Pancreas (tissue), 10 donors: ENCODE results near the gene PRAF2. TPM values are rescaled to one million over a fixed set of nuclear protein-coding genes. Genes with fewer than 3 reads are reported as not detected.

ENCODE experiments used
- ATAC-seq, 4 donors: fragments of 200-7000 bp; cut with Tn5 transposase; one replicate each; pipeline versions ENCODE4 v1.8.0 to v1.9.1; 2020; ENCODE audit warnings: mild to moderate bottlenecking in 4 of 4, moderate library complexity in 4 of 4
- DNase-seq, 6 donors: peaks; one replicate each; pipeline ENCODE4 v3.0.0-alpha.2; 2020
- FAIRE-seq: peaks from 2 replicates; lab custom pipeline; 2012; peaks lifted over from hg19 to GRCh38; lab: Jason Lieb, UNC
- H3K27ac ChIP-seq, 4 donors: fragments of 200-600 bp; sonication (generic); 1 replicate in 3 of 4; 2 replicates in 1 of 4; pipeline versions ENCODE4 v1.5.0 to v1.8.0; 2020
- H3K27me3 ChIP-seq, 4 donors: fragments of 200-600 bp; one replicate each; pipeline ENCODE4 v1.8.0; 2021
- H3K36me3 ChIP-seq, 3 donors: fragments of 200-600 bp; sonication (generic) in 1 of 3; one replicate each; pipeline versions ENCODE4 v1.5.0 to v1.8.0; 2020 to 2021
- H3K4me1 ChIP-seq, 3 donors: fragments of 200-600 bp; one replicate each; pipeline ENCODE4 v1.8.0; 2021
- H3K4me3 ChIP-seq, 4 donors: fragments of 200-600 bp; sonication (generic) in 2 of 4; one replicate each; pipeline versions ENCODE4 v1.5.0 to v1.8.0; 2020 to 2021
- H3K9me3 ChIP-seq, 4 donors: fragments of 200-600 bp; one replicate each; pipeline ENCODE4 v1.8.0; 2021
- WGBS, 2 donors: extraction: QIAGEN DNeasy Blood & Tissue Kit; methylation state at CpG; one replicate each; pipeline ENCODE4 v1.1.7; 2013; 5-methylcytosine and 5-hydroxymethylcytosine counted together
- intact Hi-C, 3 donors: fragments of 100-400 bp; cut with DNase I; formaldehyde crosslinking; loops; one replicate each; pipeline versions ENCODE4 v1.11.1 to v1.14.2; 2022
- polyA plus RNA-seq, 2 donors: library from polyadenylated mRNA; stranded (reverse); fragments of 200-250 nt; gene quantifications; one replicate each; pipeline ENCODE4 v1.2.3, GENCODE V29; 2013
- total RNA-seq, 6 donors: library from RNA; stranded (reverse); fragmentation: NEBNext Ultra II Directional in 4 of 6; extraction: Animal tissue kit (Norgen Biotek cat#: 25700) in 4 of 6; gene quantifications; one replicate each; pipeline versions ENCODE4 v1.2.1 to v1.2.4, GENCODE V29; 2021 to 2023
- TF ChIP-seq, protein P1 (sequence below), 4 donors: fragments of 200-600 bp; sonication (generic) in 3 of 4; IDR thresholded peaks; one replicate each; pipeline versions ENCODE4 v1.5.0 to v1.8.0; 2021; ENCODE audit warnings: antibody characterized with exemption in 4 of 4
- donor health status: healthy with polysubstance abuse.
- donor health status: DM: no; HTN: no; CAD: no; lungs with moderate emphysema.
- donor health status: DM: no; HTN: no; CAD: no.
- donor health status: control.
- donor health status: control.
- donor health status: Bipolar disorder and iron deficiency.
- donor health status: DM: yes; HTN: yes; CAD: no.
- donor health status: DM: no; HTN: no; CAD: no.
- donor health status: DM: no; HTN: no; CAD: no.
- donor health status: DM: yes; HTN: yes; CAD: no.

Gene PRAF2
- total and polyA plus RNA-seq, 8 donors = 1.3 to 15.8 (median 5.1) TPM

- Histone ChIP-seq H3K27ac (peak within 1 kb of the TSS; percentile 65 to 93 (median 86)), H3K27me3 (no peaks in the 10 kb centered on the region), H3K4me1 (peaks cover 0 to 4% (median 0%) of the 10 kb centered on the region in 3 donors), H3K36me3 (peaks cover 0 to 6% (median 0%) of the 10 kb centered on the region in 3 donors), H3K4me3 (peak within 1 kb of the TSS; percentile 37 to 63 (median 49)), H3K9me3 (no peaks in the 10 kb centered on the region)
- DNase-seq (peak; percentile 94 to 99 (median 98)), FAIRE-seq (peak; percentile 99), ATAC-seq (peak; percentile 86 to 92 (median 88))
- WGBS, 2 donors = 0 to 27% methylated on average over 59 to 63 of the region's 67 CpGs
- TF ChIP-seq, protein P1, sequence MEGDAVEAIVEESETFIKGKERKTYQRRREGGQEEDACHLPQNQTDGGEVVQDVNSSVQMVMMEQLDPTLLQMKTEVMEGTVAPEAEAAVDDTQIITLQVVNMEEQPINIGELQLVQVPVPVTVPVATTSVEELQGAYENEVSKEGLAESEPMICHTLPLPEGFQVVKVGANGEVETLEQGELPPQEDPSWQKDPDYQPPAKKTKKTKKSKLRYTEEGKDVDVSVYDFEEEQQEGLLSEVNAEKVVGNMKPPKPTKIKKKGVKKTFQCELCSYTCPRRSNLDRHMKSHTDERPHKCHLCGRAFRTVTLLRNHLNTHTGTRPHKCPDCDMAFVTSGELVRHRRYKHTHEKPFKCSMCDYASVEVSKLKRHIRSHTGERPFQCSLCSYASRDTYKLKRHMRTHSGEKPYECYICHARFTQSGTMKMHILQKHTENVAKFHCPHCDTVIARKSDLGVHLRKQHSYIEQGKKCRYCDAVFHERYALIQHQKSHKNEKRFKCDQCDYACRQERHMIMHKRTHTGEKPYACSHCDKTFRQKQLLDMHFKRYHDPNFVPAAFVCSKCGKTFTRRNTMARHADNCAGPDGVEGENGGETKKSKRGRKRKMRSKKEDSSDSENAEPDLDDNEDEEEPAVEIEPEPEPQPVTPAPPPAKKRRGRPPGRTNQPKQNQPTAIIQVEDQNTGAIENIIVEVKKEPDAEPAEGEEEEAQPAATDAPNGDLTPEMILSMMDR (IDR thresholded peaks at IDR 0.05) = peak; percentile 15 to 46 (median 28)
- intact Hi-C loops = no loop called here
These were observed 30.4 kb downstream of the PRAF2 start, which contains the start of gene TFE3 for GRCh38 chrX:49043220-49043986. Gene TFE3 (minus strand): TSS chrX:49043357. CDS start chrX:49043226, 131 bp downstream.

DNA sequence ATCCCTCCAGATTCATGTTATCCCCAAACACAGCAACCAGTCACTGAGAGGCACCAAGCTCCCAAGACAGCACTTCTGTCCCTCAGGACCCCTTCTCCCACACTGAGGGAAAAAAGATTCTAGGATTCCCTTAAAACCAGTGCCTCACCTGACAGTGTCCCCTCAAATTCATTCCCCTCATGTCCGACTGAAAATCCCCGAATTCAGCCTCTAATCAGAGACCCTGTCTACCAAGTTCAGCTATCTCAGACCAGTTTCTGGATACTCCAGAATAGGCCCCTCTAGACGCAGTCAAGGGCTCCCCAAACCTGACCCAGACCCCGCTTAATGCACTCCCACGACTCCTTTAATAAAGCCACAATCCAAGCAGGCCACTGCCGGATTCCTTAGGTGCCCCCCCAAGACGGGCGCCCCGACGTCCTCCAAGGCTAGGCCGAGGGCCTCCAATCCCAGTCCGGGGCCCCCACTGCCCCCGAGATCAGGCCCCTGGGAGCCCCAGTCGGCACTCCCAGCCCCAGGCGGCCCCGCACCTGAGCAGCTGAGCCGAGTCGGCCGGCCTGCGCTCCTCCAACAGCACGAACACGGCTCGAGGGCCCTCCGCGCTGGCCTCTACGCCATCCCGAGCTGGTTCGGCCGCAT, 31.1 kb downstream of the PRAF2 start:
- Histone ChIP-seq H3K27me3 (no peaks in the 10 kb centered on the region), H3K27ac (peak overlapping the region; percentile 65 to 93 (median 86)), H3K9me3 (no peaks in the 10 kb centered on the region), H3K4me3 (peak overlapping the region; percentile 37 to 63 (median 49)), H3K4me1 (peaks cover 0 to 4% (median 0%) of the 10 kb centered on the region in 3 donors), H3K36me3 (peaks cover 0 to 6% (median 0%) of the 10 kb centered on the region in 3 donors)
- TF ChIP-seq, protein P1 (IDR thresholded peaks at IDR 0.05) = no peak
- WGBS, 2 donors = 0 to 29% methylated on average over 29 of the region's 29 CpGs
- FAIRE-seq = no peak
- peak in 1 of 6 donors; percentile 75 for DNase-seq
- intact Hi-C loops = no loop called here
- ATAC-seq = peak in 2 of 4 donors; percentile 1

- no peak for FAIRE-seq
- H3K27ac ChIP-seq = peak overlapping the region; percentile 65 to 93 (median 86)
- 7 to 26% methylated on average over 10 of the region's 10 CpGs for WGBS, 2 donors
- no peaks in the 10 kb centered on the region for H3K27me3 ChIP-seq
- no peak for ATAC-seq
- intact Hi-C loops = no loop called here
- TF ChIP-seq, protein P1 (IDR thresholded peaks at IDR 0.05) = no peak
- H3K4me1 ChIP-seq = peaks cover 0 to 4% (median 0%) of the 10 kb centered on the region in 3 donors
- H3K9me3 ChIP-seq = no peaks in the 10 kb centered on the region
- peaks cover 0 to 6% (median 0%) of the 10 kb centered on the region in 3 donors for H3K36me3 ChIP-seq
- no peak for DNase-seq
- peak overlapping the region in 3 of 4 donors; percentile 37 to 63 (median 54) for H3K4me3 ChIP-seq
These were observed 31.8 kb downstream of the PRAF2 start for GRCh38 chrX:49041744-49042580.

GRCh38 chrX:49040376-49040955, 33.3 kb downstream of the PRAF2 start:
- WGBS, 2 donors = 39% methylated on average over 7 of the region's 7 CpGs
- H3K27me3 ChIP-seq = no peaks in the 10 kb centered on the region
- no peak overlapping the region for H3K4me3 ChIP-seq
- peaks cover 0 to 6% (median 0%) of the 10 kb centered on the region in 3 donors for H3K36me3 ChIP-seq
- DNase-seq (no peak), FAIRE-seq (no peak), ATAC-seq (no peak)
- H3K27ac ChIP-seq = peak overlapping the region in 2 of 4 donors; percentile 28 to 54
- peaks cover 0 to 4% (median 0%) of the 10 kb centered on the region in 3 donors for H3K4me1 ChIP-seq
- intact Hi-C loops = no loop called here
- H3K9me3 ChIP-seq = no peaks in the 10 kb centered on the region
- TF ChIP-seq, protein P1 (IDR thresholded peaks at IDR 0.05) = no peak
